ENCODE data around the gene FBXO5.
"Not testable (repeated sequence)": the region's sequence is repeated elsewhere in the genome, so short reads cannot be mapped to it uniquely, and the experiment has no call there.

FBXO5 gene

DNA sequence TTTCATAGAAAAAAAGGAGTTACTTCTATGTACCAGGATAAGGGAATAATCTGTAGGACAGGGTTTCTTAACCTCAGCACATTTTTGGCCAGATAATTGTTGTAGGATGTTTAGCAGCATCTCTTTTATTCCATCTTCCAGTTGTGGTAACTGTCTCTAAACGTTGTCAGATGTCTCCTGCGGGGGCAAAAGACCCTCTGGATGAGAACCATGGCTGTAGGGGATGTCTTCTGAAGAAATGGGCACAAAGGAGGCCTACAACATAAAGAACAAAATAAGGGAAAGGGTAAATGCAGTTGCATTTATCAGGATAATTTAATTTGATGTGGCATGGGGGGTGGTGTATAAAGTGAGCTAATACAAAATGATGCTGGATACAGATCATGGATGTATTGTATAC is 4.1 kb upstream of the FBXO5 start:
- no peak for DNase-seq

DNA sequence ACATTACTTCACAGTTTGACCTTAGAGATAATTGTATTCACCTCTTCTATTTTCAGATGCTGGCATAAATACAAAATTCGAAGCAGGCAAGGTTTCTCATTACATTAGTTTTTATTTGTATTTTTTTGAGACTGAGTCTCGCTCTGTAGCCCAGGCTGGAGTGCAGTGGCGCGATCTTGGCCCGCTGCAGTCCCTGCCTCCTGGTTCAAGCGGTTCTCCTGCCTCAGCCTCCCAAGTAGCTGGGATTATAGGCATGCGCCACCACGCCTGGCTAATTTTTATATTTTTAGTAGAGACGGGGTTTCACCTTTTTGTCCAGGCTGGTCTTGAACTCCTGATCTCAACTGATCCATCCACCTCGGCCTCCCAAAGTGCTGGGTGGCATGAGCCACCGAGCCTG is 2.5 kb upstream of the FBXO5 start:
- DNase-seq, result not testable (repeated sequence)

DNA sequence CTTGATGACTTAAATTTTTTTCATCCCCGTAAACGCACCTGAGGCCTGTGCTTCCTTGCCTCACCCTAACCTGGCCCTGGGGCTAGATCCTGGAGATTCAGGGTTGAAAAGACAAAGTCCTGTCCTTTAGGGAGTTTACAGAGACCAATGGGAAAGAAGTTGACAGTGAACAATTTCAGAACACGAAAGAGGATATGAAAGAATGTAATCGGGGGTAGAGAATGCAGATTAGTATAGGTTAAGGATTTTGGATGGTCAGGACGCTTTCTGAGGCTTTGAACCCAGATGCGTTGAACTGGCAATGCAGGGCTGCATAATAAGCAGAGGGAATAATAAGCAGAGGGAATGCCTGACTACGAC is 1.7 kb upstream of the FBXO5 start:
- DNase-seq, result peak; percentile 43

GRCh38 chr6:152983637-152984512 is 1.0 kb upstream of the FBXO5 start:
- peak; percentile 85 for DNase-seq

- DNase-seq, result peak; percentile 34
Observed at GRCh38 chr6:152981989-152982903, 595 bp downstream of the FBXO5 start.

GRCh38 chr6:152981219-152981618 is 1.6 kb downstream of the FBXO5 start:
- no peak for DNase-seq

DNA sequence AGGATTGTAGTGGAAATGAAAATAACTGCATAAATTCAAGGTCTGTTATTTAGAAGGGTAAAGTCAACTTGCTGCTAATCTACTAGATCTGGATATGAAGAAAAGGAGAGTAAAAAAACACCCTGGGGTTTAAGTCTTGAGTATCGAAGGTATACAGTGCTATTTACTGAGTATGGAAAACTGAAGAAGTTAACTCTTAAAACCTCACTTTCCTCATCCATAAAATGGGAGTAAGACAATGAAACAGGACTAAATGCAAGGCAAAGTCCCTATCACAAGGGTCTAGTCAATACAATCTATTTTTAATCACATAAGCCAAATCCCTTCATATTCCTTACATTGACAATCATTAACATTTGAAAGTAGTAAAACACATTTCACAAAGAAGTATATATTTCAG is 2.2 kb downstream of the FBXO5 start:
- DNase-seq, result no peak

DNA sequence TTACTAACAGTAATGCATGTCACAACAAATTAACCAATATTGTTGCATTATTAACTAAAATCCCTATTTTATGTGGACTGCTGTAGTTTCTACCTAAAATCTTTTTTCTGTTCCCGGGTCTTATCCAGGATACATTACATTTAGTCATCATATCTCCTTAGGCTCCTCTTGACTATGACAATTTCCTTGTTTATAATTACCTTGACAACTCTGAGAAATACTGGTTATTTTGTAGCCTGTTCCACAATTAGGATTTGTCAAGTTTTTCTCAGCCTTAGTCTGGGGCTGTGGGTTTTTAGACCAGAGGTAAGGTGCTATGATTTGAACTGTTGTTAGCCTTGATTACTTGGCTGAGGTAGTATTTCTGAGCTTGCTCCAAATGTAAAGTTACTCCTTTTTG is 3.7 kb downstream of the FBXO5 start:
- no peak for DNase-seq

DNA sequence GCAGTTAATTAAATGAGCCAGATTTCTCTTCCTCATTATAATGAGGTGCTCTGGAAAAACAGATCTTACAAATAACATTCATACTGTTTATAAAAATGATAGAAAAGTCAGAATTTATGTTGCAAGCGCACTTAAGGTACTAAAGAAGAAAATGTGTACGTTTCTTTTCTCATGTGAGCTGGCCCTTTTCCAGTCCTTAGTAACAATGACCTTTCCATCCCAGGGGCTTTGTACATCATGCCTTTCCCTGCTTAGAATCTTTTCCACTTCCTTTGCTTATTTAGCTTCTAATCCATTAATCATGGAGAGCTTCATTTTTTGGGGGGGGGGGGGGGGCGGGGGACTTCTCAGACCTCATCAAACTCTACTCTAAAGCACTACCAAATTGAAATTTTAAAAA is 4.8 kb downstream of the FBXO5 start:
- DNase-seq, result no peak

DNA sequence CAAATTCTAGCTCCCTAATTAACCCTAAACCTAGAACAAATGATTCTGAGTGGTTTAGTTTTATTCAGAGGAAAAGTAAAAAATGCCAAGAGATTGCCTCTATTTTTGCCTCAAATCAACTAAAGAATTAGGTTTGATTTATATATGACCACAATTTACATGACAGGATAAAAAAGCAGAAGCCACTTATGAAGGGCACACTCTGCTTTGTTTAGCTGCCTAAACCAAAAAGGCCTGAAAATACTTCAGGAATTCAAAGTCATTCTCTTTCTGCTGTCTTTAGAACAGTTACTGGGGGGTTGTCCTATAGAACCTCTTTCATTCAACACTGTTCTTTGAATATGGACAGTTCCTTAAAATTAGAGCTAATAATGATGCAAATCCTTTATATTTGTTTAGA is 5.3 kb downstream of the FBXO5 start:
- no peak for DNase-seq

- no peak for DNase-seq
Observed at GRCh38 chr6:152976749-152977148, 6.1 kb downstream of the FBXO5 start.

GRCh38 chr6:152975204-152975915 is 7.5 kb downstream of the FBXO5 start:
- no peak for DNase-seq

GRCh38 chr6:152973916-152974315 is 8.9 kb downstream of the FBXO5 start:
- DNase-seq, result no peak

DNA sequence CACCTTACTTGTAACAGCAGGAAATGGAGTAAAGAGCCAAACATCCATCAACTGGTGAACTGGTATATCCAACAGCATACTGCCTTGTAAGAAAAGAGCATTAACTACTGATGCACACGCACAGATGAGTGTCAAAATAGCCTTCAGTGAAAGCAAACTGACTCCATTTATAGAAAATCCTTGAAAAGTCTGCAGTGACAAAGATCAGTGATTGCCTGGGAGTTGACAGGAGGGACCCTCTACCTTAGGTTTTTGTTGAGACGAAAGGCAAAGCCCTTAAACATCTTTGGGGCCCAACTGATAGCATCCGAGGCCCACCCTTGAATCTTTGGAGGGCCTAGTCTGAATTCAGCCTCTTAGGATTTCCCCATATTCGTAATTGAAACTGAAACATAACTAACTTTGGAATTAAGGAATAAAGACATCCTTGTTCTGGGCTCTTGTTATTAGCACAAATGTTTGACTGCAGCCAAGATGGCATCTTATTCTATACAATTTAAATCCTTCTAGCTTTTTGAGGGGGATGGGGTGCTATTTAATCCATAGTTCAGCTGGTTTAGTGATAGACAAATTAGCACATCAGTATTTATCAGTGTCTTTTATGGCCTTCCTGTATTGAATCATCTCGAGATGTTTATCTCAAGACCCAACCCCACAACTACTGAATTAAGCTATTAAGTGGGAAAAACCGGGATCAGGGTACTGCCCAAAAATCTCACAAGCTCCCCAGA is 13.0 kb downstream of the FBXO5 start:
- DNase-seq, result no peak

DNA sequence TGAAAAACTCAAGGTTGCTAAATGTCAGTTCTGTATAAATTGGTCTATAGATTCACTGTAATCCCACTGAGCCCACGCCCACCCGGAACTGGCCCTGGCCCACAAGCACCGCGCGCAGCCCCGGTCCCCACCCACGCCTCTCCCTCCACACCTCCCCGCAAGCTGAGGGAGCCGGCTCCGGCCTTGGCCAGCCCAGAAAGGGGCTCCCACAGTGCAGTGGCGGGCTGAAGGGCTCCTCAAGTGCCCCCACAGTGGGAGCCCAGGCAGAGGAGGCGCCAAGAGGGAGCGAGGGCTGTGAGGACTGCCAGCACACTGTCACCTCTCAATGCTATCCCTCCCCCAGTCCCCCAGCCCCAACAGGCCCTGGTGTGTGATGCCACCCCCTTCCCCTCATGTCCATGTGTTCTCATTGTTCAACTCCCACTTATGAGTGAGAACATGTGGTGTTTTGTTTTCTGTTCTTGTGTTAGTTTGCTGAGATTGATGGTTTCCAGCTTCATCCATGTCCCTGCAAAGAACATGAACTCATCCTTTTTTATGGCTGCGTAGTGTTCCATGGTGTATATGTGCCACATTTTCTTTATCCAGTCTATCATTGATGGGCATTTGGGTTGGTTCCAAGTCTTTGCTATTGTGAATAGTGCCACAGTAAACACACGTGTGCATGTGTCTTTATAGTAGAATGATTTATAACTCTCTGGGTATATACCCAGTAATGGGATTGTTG is 16.5 kb downstream of the FBXO5 start:
- DNase-seq, result not testable (repeated sequence)

DNA sequence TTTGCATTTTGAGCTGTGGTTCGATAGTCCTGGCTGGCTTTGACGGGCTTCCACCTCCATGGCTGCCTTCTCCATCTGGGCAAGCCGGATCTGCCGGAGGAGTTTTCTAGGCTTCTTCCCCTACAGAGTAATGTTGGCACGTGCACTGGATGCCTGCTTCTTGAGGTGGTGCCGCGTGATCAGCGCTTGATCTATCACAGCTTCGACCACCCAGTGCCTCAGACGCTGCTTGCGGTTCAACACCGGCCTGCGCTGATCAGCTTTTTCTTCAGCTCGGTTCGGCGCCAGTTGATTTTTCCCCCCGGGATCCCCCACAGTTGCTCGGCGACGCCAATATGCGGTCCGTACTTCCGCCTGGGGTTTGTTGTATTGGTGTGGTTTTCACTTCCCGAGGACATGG is 23.5 kb downstream of the FBXO5 start:
- no peak for DNase-seq

DNA sequence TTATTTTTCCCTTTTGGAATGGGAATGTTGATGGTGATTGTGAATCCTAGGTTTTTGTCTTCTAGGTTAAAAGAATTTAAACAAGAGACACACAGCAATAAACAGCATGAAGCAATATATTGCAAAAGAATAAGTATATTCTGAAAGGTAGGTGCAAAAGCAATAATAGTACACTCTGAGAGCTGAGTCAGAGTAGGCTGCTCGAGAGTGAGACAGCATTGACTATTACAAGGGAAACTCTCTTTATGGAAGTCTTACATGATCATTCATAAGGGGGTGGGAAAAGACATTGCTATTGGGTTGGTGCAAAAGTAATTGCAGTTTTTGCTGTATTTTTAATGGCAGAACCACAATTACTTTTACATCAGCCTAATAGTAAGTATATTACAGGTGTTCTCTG is 25.0 kb downstream of the FBXO5 start:
- DNase-seq, result no peak

- no peak for DNase-seq
Observed at GRCh38 chr6:152954443-152954842, 28.4 kb downstream of the FBXO5 start.

DNA sequence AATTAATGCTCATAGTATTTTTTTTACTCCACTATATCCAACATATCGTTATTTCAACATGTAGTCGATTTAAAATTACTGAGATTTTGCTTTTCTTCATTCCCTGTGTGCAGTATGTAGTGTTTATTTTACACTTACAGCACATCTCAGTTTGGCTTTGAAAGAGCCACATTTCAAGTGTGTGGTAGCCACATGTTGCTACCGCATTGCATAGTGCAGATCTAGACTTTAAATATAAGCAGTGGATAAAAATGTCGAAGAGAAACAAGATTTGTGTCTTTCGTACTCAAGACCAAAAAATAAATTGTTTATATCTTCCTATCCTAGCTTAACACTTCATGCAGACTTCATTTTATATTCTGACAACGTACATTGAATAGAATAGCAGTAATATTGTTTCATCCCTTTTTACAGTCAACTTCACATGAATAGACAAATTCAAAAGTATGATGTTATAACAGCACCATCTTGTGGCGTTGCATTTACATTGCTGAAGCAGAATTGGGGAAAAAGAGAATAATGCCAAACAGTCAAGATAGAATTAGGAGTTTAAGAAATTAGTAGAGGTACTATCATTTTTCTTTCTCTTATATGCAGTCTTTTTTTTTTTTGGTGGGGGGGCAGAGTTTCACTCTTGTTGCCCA is 29.9 kb downstream of the FBXO5 start:
- peak; percentile 10 for DNase-seq

- DNase-seq, result no peak
Observed at GRCh38 chr6:152952045-152952444, 30.8 kb downstream of the FBXO5 start.

DNA sequence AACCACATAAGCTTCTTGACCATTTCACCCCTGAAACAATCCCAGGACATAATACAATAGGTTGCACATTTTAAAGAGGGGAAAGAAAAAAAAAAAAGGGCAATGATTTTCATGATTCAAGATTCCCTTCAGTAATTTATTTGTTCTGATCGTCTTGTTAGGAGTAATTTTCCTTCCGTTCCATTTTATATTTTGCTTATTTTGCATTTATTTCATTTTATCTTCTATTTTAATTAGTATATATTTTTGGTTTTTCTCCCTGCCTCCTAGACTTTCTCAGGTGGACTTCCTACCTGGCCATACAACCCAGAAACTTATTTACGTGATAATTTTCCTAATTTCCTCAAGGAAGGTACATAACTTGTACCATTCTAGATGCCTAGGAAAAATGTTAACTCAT is 32.6 kb downstream of the FBXO5 start:
- DNase-seq, result no peak
